GM21526 (cell line): ENCODE measurements around the gene CLASP1.
"Not testable (repeated sequence)": the region's sequence is repeated elsewhere in the genome, so short reads cannot be mapped to it uniquely, and the experiment has no call there.

Experiments used
- ATAC-seq: cut with Tn5 transposase; IDR thresholded peaks from one replicate; pipeline ENCODE4 v1.9.1; 2021; ENCODE audit warnings: moderate library complexity; ENCODE audit not compliant: unreplicated experiment, low FRiP score

CLASP1 gene

GRCh38 chr2:121552477-121553180 lies 96.6 kb downstream of the CLASP1 start:
- not testable (repeated sequence) for ATAC-seq

- no peak for ATAC-seq
These were observed 98.6 kb downstream of the CLASP1 start for GRCh38 chr2:121550669-121551068.

- ATAC-seq, result no peak
These were observed 101.6 kb downstream of the CLASP1 start for GRCh38 chr2:121547646-121548045.

- ATAC-seq, result no peak
These were observed 103.3 kb downstream of the CLASP1 start for GRCh38 chr2:121545913-121546312.

GRCh38 chr2:121545257-121545656 lies 104.0 kb downstream of the CLASP1 start:
- no peak for ATAC-seq

GRCh38 chr2:121541495-121541894 lies 107.8 kb downstream of the CLASP1 start:
- ATAC-seq, result no peak

GRCh38 chr2:121539750-121540469 lies 109.4 kb downstream of the CLASP1 start:
- no peak for ATAC-seq

- no peak for ATAC-seq
These were observed 112.3 kb downstream of the CLASP1 start for GRCh38 chr2:121536850-121537557.

GRCh38 chr2:121536347-121536746 lies 112.9 kb downstream of the CLASP1 start:
- ATAC-seq, result no peak

GRCh38 chr2:121534007-121534406 lies 115.3 kb downstream of the CLASP1 start:
- no peak for ATAC-seq

- ATAC-seq, result no peak
These were observed 116.4 kb downstream of the CLASP1 start for GRCh38 chr2:121532894-121533293.

- ATAC-seq, result no peak
These were observed 116.9 kb downstream of the CLASP1 start for GRCh38 chr2:121532347-121532766.

GRCh38 chr2:121530212-121530705 lies 119.0 kb downstream of the CLASP1 start:
- ATAC-seq, result peak; percentile 60

GRCh38 chr2:121529439-121530211 lies 119.6 kb downstream of the CLASP1 start:
- ATAC-seq, result peak; percentile 3

- ATAC-seq, result no peak
These were observed 122.1 kb downstream of the CLASP1 start for GRCh38 chr2:121527009-121527682.

GRCh38 chr2:121524685-121525425 lies 124.4 kb downstream of the CLASP1 start:
- ATAC-seq, result no peak

- ATAC-seq, result no peak
These were observed 127.9 kb downstream of the CLASP1 start for GRCh38 chr2:121521359-121521758.

- ATAC-seq, result no peak
These were observed 128.6 kb downstream of the CLASP1 start for GRCh38 chr2:121520641-121520994.
